ENCODE results near the gene SLC5A10.
"Not testable (repeated sequence)": the region's sequence is repeated elsewhere in the genome, so short reads cannot be mapped to it uniquely, and the experiment has no call there.

SLC5A10 gene

GRCh38 chr17:19043032-19043431, 91.1 kb downstream of the SLC5A10 start:
- DNase-seq (ENCODE audit: low read depth) = not testable (repeated sequence)

- DNase-seq (ENCODE audit: low read depth) = not testable (repeated sequence)
These were observed 92.7 kb downstream of the SLC5A10 start for GRCh38 chr17:19044643-19045042.

DNA sequence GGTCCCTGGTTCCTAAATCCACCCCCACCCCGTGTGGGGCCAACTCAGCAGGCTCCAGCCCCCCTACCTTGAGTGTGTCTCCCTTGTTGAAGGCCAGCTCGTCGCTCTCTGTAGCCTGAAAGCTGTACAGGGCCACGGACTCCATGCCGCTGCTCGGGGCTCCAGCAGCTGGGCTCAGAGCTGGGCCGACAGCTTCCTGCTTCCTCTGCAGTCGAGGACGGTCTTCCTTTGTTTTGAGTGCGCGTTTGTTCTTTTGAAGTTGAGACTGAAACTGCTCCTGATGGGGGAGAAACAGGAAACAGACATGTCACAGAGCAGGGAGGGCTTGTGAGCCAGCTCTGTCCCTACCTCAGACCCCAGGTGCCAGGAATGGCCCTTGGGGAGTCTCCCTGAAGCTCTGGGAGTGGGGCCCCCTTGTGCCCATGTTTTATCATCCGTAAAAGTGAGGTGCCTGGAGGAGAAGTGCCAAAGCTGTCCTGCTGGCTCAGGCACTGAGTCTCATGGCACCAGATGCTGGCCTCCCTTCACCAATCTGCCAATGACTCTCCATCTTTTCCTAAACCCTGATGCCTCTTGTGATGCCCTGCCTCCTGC, 94.9 kb downstream of the SLC5A10 start, which contains the start of gene GRAP:
Gene GRAP (minus strand): TSS at position 176 of the 594 bp plus-strand sequence. CDS start 31 bp downstream, at position 145.
- DNase-seq (ENCODE audit: low read depth) = not testable (repeated sequence)

DNA sequence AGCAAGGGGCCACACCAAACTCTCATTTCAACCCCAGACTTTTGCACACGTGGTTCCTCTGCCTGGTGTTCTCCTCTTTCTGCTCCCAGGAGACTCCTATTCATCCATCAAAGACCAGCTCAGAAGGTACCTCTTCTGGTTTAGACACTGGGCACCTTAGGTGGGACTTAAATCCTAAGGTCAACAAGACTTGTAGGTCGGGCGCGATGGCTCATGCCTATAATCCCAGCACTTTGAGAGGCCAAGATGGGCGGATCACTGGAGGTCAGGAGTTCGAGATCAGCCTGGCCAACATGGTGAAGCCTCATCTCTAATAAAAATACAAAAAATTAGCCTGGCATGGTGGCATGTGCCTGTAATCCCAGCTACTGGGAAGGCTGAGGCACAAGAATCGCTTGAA, 95.5 kb downstream of the SLC5A10 start:
- DNase-seq (ENCODE audit: low read depth) = not testable (repeated sequence)

DNA sequence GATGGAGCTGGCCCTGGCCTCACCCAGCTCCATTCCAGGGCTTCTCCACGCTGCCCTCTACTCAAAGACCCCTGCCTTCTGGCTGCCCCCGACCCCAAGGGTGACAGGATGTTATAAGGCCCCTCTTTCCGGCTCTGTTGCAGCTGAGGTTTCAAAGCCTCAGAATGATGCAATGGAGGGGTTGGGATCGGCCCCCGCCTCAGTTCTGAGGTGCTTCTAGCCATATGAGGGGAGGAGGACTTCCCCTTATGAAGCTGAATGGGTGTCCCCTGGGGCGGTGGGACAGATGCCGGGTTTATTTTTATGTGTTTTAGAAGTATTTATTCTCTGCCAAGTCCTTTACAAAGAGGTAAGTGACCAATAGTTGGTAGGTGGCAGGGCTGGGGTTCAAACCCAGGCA, 96.9 kb downstream of the SLC5A10 start:
- not testable (repeated sequence) for DNase-seq (ENCODE audit: low read depth)

DNA sequence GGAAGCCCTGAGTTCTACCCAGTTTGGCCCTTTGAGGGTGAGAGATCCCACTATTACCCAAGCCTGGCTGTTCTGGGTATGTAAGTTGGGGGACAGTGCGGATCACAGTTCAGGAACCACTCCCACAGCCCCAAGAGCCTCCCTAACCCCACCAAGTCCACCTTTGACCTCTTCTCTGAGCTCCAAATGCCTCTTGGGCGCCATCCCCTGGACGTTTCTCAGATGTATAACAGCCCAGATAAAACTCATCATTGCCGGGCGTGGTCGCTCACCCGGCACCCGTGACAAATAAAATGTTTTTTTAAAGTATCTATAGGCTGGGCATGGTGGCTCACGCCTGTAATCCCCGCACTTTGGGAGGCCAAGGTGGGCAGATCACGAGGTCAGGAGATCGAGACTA, 103.5 kb downstream of the SLC5A10 start:
- DNase-seq (ENCODE audit: low read depth) = not testable (repeated sequence)

DNA sequence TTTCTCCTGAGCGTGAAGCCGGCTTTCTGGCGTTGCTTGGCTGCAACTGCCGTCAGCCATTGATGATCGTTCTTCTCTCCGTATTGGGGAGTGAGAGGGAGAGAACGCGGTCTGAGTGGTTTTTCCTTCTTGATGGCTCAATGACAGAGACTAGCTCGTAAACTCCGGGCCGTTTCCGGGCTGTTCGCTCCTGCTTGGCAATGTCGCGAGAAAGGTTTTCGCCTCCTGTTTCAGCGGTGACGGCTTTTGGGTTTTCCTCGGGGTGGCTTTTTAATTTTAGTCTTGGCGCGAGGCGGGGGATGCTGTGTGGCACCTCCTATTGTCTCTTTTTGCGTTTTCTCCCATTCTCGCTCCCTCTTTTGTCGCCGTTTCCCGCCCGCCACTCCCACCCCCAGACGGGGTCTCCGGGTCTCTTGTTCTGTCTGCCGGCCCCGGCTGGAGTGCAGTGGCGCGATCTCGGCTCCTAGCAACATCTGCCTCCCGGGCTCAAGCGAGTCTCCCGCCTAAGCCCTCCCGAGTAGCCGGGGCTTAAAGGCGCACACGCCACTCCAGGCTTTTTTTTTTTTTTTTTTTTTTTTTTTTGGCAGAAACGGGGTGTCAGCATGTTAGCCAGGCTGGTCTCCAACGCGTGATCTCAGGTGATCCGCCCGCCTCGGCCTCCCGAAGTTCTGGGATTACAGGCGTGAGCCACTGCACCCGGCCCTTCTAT, 110.2 kb downstream of the SLC5A10 start:
- DNase-seq (ENCODE audit: low read depth) = not testable (repeated sequence)

DNA sequence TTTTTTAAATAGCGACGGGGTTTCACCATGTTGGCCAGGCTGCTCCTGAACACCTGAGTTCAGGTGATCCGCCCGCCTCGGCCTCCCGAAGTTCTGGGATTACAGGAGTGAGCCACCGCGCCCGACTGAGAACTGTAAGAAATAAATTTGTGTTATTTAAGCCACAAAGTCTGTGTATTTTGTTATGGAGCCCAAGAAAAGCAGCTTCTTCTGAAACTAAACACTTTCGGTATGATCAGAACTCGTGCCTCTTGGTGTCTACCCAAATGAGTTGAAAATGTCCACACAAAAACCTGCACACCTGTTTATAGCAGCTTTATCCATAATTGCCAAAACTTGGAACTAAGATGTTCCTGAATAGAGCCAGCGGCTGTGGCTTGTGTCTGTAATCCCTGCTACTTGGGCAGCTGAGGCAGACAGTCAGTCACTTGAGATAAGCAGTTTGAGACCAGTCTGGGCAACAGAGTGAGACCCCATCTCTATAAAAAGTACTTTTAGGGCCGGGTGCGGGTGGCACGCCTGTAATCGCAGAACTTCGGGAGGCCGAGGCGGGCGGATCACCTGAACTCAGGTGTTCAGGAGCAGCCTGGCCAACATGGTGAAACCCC, 110.9 kb downstream of the SLC5A10 start:
- DNase-seq (ENCODE audit: low read depth) = not testable (repeated sequence)

DNA sequence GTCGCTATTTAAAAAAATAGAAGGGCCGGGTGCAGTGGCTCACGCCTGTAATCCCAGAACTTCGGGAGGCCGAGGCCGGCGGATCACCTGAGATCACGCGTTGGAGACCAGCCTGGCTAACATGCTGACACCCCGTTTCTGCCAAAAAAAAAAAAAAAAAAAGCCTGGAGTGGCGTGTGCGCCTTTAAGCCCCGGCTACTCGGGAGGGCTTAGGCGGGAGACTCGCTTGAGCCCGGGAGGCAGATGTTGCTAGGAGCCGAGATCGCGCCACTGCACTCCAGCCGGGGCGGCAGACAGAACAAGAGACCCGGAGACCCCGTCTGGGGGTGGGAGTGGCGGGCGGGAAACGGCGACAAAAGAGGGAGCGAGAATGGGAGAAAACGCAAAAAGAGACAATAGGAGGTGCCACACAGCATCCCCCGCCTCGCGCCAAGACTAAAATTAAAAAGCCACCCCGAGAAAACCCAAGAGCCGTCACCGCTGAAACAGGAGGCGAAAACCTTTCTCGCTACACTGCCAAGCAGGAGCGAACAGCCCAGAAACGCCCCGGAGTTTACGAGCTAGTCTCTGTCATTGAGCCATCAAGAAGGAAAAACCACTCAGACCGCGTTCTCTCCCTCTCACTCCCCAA, 111.5 kb downstream of the SLC5A10 start:
- not testable (repeated sequence) for DNase-seq (ENCODE audit: low read depth)

DNA sequence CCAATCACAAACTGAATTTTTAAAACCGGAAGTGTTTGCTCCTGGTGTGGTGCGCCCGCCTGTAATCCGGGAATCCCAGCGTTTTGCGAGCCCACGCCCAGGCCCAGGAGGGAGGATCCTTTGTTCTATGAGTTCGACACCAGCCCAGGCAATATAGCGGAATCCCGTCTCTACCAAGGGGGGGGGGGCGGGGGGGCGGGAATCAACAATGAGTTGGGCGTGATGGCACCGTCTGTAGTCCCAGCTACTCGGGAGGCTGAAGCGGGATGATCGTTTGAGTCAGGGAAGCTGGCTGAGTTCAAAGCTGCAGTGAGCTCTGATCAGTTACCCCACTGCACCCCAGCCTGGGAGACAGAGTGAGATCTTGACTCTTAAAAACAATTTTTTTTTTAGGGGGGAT, 112.4 kb downstream of the SLC5A10 start:
- DNase-seq (ENCODE audit: low read depth) = peak; percentile 1

DNA sequence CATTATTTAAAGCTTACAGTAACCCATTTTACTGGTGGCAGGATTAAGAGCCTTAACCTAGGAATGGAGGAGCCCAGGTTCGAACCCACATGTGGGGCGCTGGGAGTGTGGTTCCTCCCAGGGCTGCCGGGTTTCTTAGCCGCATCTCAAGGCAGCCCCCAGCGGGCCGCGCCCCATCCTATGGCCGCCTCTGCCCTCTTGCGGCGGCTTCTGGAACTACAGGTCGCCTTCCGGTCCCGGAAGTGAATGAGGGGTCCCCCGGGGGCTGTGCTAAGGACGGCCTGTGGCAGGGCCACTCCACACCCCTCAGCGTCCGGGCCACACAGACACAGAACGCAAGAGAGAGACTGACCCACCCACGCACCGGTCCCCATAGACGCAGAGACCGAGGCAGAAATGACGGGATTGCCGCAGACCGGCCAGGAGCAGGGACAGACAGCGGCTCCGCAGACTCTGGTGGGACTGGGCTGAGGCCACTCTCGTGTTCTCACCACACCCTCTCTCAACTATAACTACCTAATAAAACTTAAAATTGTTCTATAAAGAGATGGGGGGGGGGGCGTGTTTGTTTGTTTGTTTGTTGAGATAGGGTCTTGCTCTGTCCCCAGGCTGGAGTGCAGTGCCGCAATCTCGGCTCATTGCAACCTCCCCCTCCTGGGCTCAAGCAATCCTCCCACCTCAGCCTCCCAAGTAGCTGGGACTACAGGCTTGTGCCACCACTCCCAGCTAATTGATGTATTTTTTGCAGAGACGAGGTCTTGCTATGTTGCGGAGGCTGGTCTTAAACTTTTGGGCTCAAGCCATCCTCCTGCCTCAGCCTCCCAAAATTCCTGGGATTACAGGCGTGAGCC, 118.6 kb downstream of the SLC5A10 start:
- DNase-seq (ENCODE audit: low read depth) = not testable (repeated sequence)
